Endothelial cell of umbilical vein (primary cell): ENCODE data around the gene ABCF1. TPM values are rescaled to one million over a fixed set of nuclear protein-coding genes. Genes with fewer than 3 reads are reported as not detected.

Source experiments
- BruUV-seq: library from RNA; stranded (reverse); fragments of 400-500 nt; replicated peaks from 2 replicates; lab custom pipeline; 2021; lab: Mats Ljungman, UMichigan
- CTCF ChIA-PET: fragments of 300-600, 350-600 bp; sonication (Branson Sonifier 250); formaldehyde crosslinking; loops from one replicate; lab custom pipeline; 2021; ENCODE audit warnings: antibody characterized with exemption, inconsistent platforms; lab: Charles Lee
- POLR2A ChIA-PET: fragments of 300-600, 350-600 bp; sonication (Branson Sonifier 250); formaldehyde crosslinking; loops from one replicate; lab custom pipeline; 2021; ENCODE audit warnings: antibody characterized with exemption, inconsistent platforms; lab: Charles Lee
- DNase-seq: peaks from one replicate; pipeline ENCODE4 v3.0.0-alpha.2; 2011; ENCODE audit warnings: low read depth, low spot score
- FAIRE-seq: peaks from 2 replicates; lab custom pipeline; 2011; peaks lifted over from hg19 to GRCh38; lab: Jason Lieb, UNC
- H2AFZ ChIP-seq: 2 replicates; pipeline ENCODE4 v1.6.0; 2012; ENCODE audit warnings: low read depth, low read length, control low read depth, inconsistent platforms
- H3K27ac ChIP-seq: 2 replicates; pipeline ENCODE4 v1.5.1; 2011; ENCODE audit warnings: low read depth, mild to moderate bottlenecking, control low read depth, low read length, moderate library complexity; ENCODE audit not compliant: insufficient read depth
- H3K27me3 ChIP-seq, 2 experiments: 2 replicates each; pipeline versions ENCODE4 v1.6.0 to v1.6.1; 2011; ENCODE audit warnings: low read length in 2 of 2, mixed read lengths in 1 of 2; ENCODE audit not compliant: control insufficient read depth in 2 of 2, insufficient read depth in 2 of 2
- H3K36me3 ChIP-seq, 2 experiments: 2 replicates in 1 of 2; 3 replicates in 1 of 2; pipeline ENCODE4 v1.5.1; 2011; ENCODE audit warnings: low read length in 2 of 2, mild to moderate bottlenecking in 1 of 2, moderate library complexity in 1 of 2; ENCODE audit not compliant: control insufficient read depth in 2 of 2, insufficient read depth in 2 of 2; ENCODE audit errors: extremely low read depth in 1 of 2
- H3K4me1 ChIP-seq: 3 replicates; pipeline ENCODE4 v1.5.1; 2011; ENCODE audit warnings: mild to moderate bottlenecking, low read length; ENCODE audit not compliant: control insufficient read depth, insufficient read depth; ENCODE audit errors: extremely low read depth
- H3K4me2 ChIP-seq: 2 replicates; pipeline ENCODE4 v1.6.1; 2011; ENCODE audit warnings: low read length, control low read depth, mixed read lengths; ENCODE audit not compliant: insufficient read depth
- H3K4me3 ChIP-seq, 3 experiments: fragments of 200-600 bp in 1 of 3; sonication (generic), shearing (Covaris generic) in 1 of 3; replicated peaks in 1 of 3; 2 replicates each; pipeline ENCODE4 v1.5.1; 2011 to 2016; ENCODE audit warnings: control low read depth in 3 of 3, low read length in 3 of 3, mild to moderate bottlenecking in 2 of 3, inconsistent platforms in 1 of 3, low read depth in 1 of 3, moderate library complexity in 1 of 3; ENCODE audit not compliant: insufficient read depth in 1 of 3
- H3K79me2 ChIP-seq: 2 replicates; pipeline ENCODE4 v1.6.0; 2012; ENCODE audit warnings: low read length, inconsistent platforms; ENCODE audit not compliant: control insufficient read depth, insufficient read depth
- H3K9ac ChIP-seq: replicated peaks from 2 replicates; pipeline ENCODE3; 2011; ENCODE audit warnings: low read length, control low read depth; ENCODE audit not compliant: insufficient read depth; ENCODE audit errors: extremely low read depth
- H3K9me1 ChIP-seq: replicated peaks from 3 replicates; pipeline ENCODE4 v1.6.0; 2011; ENCODE audit warnings: mild to moderate bottlenecking, low read length; ENCODE audit not compliant: control insufficient read depth, insufficient read depth; ENCODE audit errors: extremely low read depth
- H3K9me3 ChIP-seq: replicated peaks from 2 replicates; pipeline ENCODE4 v1.5.1; 2012; ENCODE audit warnings: low read length, inconsistent platforms; ENCODE audit not compliant: control insufficient read depth, insufficient read depth
- H4K20me1 ChIP-seq: replicated peaks from 2 replicates; pipeline ENCODE3; 2011; ENCODE audit warnings: mild to moderate bottlenecking, low read length; ENCODE audit not compliant: control insufficient read depth, insufficient read depth; ENCODE audit errors: extremely low read depth
- CTCF ChIP-seq, 2 donors: IDR thresholded peaks; 1 replicate in 1 of 2; 2 replicates in 1 of 2; pipeline ENCODE4 v1.5.1; 2011; ENCODE audit warnings: low read length in 2 of 2, mild to moderate bottlenecking in 2 of 2, moderate library complexity in 2 of 2, control low read depth in 1 of 2, inconsistent platforms in 1 of 2, low read depth in 1 of 2; ENCODE audit not compliant: insufficient read depth in 1 of 2; ENCODE audit errors: extremely low read depth in 1 of 2
- EZH2 ChIP-seq: IDR thresholded peaks from 2 replicates; pipeline ENCODE4 v1.6.1; 2012; ENCODE audit warnings: borderline replicate concordance, low read depth, mild to moderate bottlenecking, moderate library complexity, low read length, inconsistent platforms; ENCODE audit not compliant: severe bottlenecking
- FOS ChIP-seq: IDR thresholded peaks from 2 replicates; pipeline ENCODE4 v1.6.1; 2011; ENCODE audit warnings: mild to moderate bottlenecking, low read length, moderate library complexity, borderline replicate concordance; ENCODE audit not compliant: insufficient read depth
- GATA2 ChIP-seq: IDR thresholded peaks from 2 replicates; pipeline ENCODE4 v1.7.0; 2011; ENCODE audit warnings: low read depth, mild to moderate bottlenecking, moderate library complexity, mixed read lengths, low read length; ENCODE audit not compliant: insufficient read length, insufficient read depth
- JUN ChIP-seq: IDR thresholded peaks from 2 replicates; pipeline ENCODE4 v1.6.1; 2011; ENCODE audit warnings: borderline replicate concordance, low read depth; ENCODE audit not compliant: insufficient read length, insufficient read depth
- MAX ChIP-seq: IDR thresholded peaks from 2 replicates; pipeline ENCODE4 v1.6.1; 2011; ENCODE audit not compliant: insufficient read depth, insufficient read length
- MYC ChIP-seq: IDR thresholded peaks from one replicate; pipeline ENCODE4 v1.6.1; 2011; ENCODE audit warnings: mild to moderate bottlenecking, low read depth, low read length
- POLR2A ChIP-seq: IDR thresholded peaks from 2 replicates; pipeline ENCODE4 v1.6.1; 2012; ENCODE audit warnings: low read depth, mild to moderate bottlenecking, control low read depth, low read length
- POLR2AphosphoS5 ChIP-seq: IDR thresholded peaks from 2 replicates; pipeline ENCODE4 v1.6.1; 2012; ENCODE audit warnings: low read depth, mild to moderate bottlenecking, control low read depth, low read length, moderate library complexity; ENCODE audit not compliant: insufficient read depth
- dilution Hi-C: fragments of 300-500 bp; cut with MboI; formaldehyde crosslinking; loops from one replicate; pipeline ENCODE4 v1.15.0; 2019; ENCODE audit warnings: low sequenced_read_pairs; ENCODE audit not compliant: extremely low pct_ligation_motif_present
- intact Hi-C: fragments of 100-400 bp; cut with micrococcal nuclease; formaldehyde crosslinking; loops from one replicate; pipeline ENCODE4 v1.10.0; 2022
- polyA plus RNA-seq, 4 experiments: library from polyadenylated mRNA; depleted of rRNA in 3 of 4; stranded (reverse) in 3 of 4; unstranded in 1 of 4; fragments of >200 nt; gene quantifications; 2 replicates each; pipeline versions ENCODE4 v1.2.1 to v1.2.3, GENCODE V29; 2011 to 2012; ENCODE audit warnings: missing spikeins in 1 of 4
- total RNA-seq: library from RNA; stranded (reverse); gene quantifications from 2 replicates; pipeline ENCODE4 v1.2.3, GENCODE V29; 2021

ABCF1 gene
- total and polyA plus RNA-seq, 2 donors (not counting 3 experiments of a cell fraction or from before 2014, with no cell fraction given) = 34.0 to 60.3 TPM

- no peak overlapping the region for H3K4me3 ChIP-seq
- peaks cover 18% of the 10 kb centered on the region for H3K4me1 ChIP-seq
- no peaks in the 10 kb centered on the region for H3K36me3 ChIP-seq
- no peak for DNase-seq
- TF ChIP-seq POLR2A (no peak), MAX (no peak), GATA2 (no peak)
- ChIA-PET CTCF (interaction anchor here (0.8 to 3.4 kb wide), 9 partner anchors 12 to 143 kb away, joined by 3 to 20 read pairs (median 5); partner anchors contain the start of gene DHX16), POLR2A (no interaction called here)
- H4K20me1 ChIP-seq = no peaks in the 10 kb centered on the region
- intact Hi-C loops (no loop called here), dilution Hi-C loops (no loop called here)
- no peaks in the 10 kb centered on the region for H3K9me1 ChIP-seq
- no peak overlapping the region for H3K4me2 ChIP-seq
- FAIRE-seq = no peak
- no peak overlapping the region for H3K9ac ChIP-seq
- no peaks in the 10 kb centered on the region for H3K9me3 ChIP-seq
- no peak overlapping the region for H3K27ac ChIP-seq
- BruUV-seq = no TSS peak
- H3K27me3 ChIP-seq = no peaks in the 10 kb centered on the region
- peak overlapping the region; percentile 26 for H2AFZ ChIP-seq
- H3K79me2 ChIP-seq = no peaks in the 10 kb centered on the region
Measured at GRCh38 chr6:30530014-30530413, 41.2 kb upstream of the ABCF1 start.

GRCh38 chr6:30533460-30534294, 37.6 kb upstream of the ABCF1 start:
- intact Hi-C loops = no loop called here
- Histone ChIP-seq H3K9me1 (no peaks in the 10 kb centered on the region), H3K4me2 (no peak overlapping the region), H3K9me3 (no peaks in the 10 kb centered on the region), H3K36me3 (no peaks in the 10 kb centered on the region), H3K27ac (no peak overlapping the region), H3K27me3 (no peaks in the 10 kb centered on the region), H4K20me1 (no peaks in the 10 kb centered on the region), H2AFZ (no peak overlapping the region), H3K4me3 (no peak overlapping the region), H3K4me1 (peaks cover 6% of the 10 kb centered on the region), H3K79me2 (no peaks in the 10 kb centered on the region), H3K9ac (no peak overlapping the region)
- TF ChIP-seq EZH2 = no peak
- TF ChIP-seq CTCF (IDR thresholded peaks at IDR 0.05; ENCODE audit: extremely low read depth in 1 of 2, insufficient read depth in 1 of 2, low read depth in 1 of 2, low read length in 2 of 2) = no peak
- no peak for TF ChIP-seq POLR2A
- TF ChIP-seq MYC = no peak
- no peak for TF ChIP-seq POLR2AphosphoS5
- TF ChIP-seq FOS = no peak
- no peak for TF ChIP-seq MAX
- no peak for TF ChIP-seq JUN
- TF ChIP-seq GATA2 = no peak
- ChIA-PET POLR2A (no interaction called here), CTCF (interaction anchor here (1.5 to 3.0 kb wide), 6 partner anchors 10 to 80 kb away, joined by 8 to 151 read pairs (median 58); no protein-coding TSS in a partner anchor)
- no peak for FAIRE-seq
- dilution Hi-C loops = no loop called here
- BruUV-seq = no TSS peak
- no peak for DNase-seq
